Tibial nerve (tissue), 4 donors: ENCODE measurements around the gene TMEM187. TPM values are rescaled to one million over a fixed set of nuclear protein-coding genes. Genes with fewer than 3 reads are reported as not detected.

ENCODE experiments used
- DNase-seq, 2 donors: peaks; one replicate each; pipeline ENCODE4 v3.0.0-alpha.2; 2019; ENCODE audit warnings: low spot score in 2 of 2
- H3K27ac ChIP-seq, 4 donors: fragments of 200-600 bp; sonication (generic) in 3 of 4; one replicate each; pipeline ENCODE4 v1.5.1; 2017 to 2019; ENCODE audit warnings: mild to moderate bottlenecking in 1 of 4
- H3K27me3 ChIP-seq, 2 donors: fragments of 200-600 bp; sonication (generic) in 1 of 2; one replicate each; pipeline versions ENCODE4 v1.5.1 to v1.6.0; 2017 to 2019
- H3K36me3 ChIP-seq, 3 donors: fragments of 200-600 bp; sonication (generic); one replicate each; pipeline ENCODE4 v1.5.1; 2018 to 2019
- H3K4me1 ChIP-seq, 4 donors: fragments of 200-600 bp; sonication (generic) in 3 of 4; one replicate each; pipeline ENCODE4 v1.5.1; 2017 to 2019
- H3K4me3 ChIP-seq, 4 donors: fragments of 200-600 bp; sonication (generic) in 3 of 4; one replicate each; pipeline ENCODE4 v1.5.1; 2017 to 2019; ENCODE audit warnings: mild to moderate bottlenecking in 1 of 4, moderate library complexity in 1 of 4
- H3K9me3 ChIP-seq, 4 donors: fragments of 200-600 bp; sonication (generic) in 3 of 4; one replicate each; pipeline ENCODE4 v1.5.1; 2017 to 2019
- CTCF ChIP-seq, 5 experiments: fragments of 200-600 bp in 3 of 5; fragments of 450-650 bp in 2 of 5; sonication (generic) in 3 of 5; IDR thresholded peaks; one replicate each; pipeline ENCODE4 v1.5.1; 2016 to 2019; ENCODE audit warnings: antibody characterized with exemption in 5 of 5, mild to moderate bottlenecking in 3 of 5, moderate library complexity in 2 of 5
- EP300 ChIP-seq, 2 donors: sonication (generic); formaldehyde crosslinking; IDR thresholded peaks; one replicate each; pipeline ENCODE4 v1.6.1; 2017; ENCODE audit warnings: antibody characterized with exemption in 2 of 2, mild to moderate bottlenecking in 1 of 2
- POLR2A ChIP-seq, 2 donors: fragments of 450-650 bp; IDR thresholded peaks; one replicate each; pipeline ENCODE4 v1.6.1; 2017; ENCODE audit warnings: antibody characterized with exemption in 2 of 2, mild to moderate bottlenecking in 2 of 2, moderate library complexity in 2 of 2
- WGBS, 2 donors: methylation state at CpG; one replicate each; pipeline ENCODE4 v1.1.5; 2018; 5-methylcytosine and 5-hydroxymethylcytosine counted together
- total RNA-seq, 4 donors: library from RNA; depleted of rRNA; stranded (reverse); fragments of >200 nt; gene quantifications; one replicate each; pipeline ENCODE4 v1.1.0, GENCODE V29; 2016

The TMEM187 gene
- total RNA-seq: 10 to 100 TPM in 2 of 4 donors, 1 to 10 TPM in 2; 4.2 to 16.4 (median 9.6) TPM

DNA sequence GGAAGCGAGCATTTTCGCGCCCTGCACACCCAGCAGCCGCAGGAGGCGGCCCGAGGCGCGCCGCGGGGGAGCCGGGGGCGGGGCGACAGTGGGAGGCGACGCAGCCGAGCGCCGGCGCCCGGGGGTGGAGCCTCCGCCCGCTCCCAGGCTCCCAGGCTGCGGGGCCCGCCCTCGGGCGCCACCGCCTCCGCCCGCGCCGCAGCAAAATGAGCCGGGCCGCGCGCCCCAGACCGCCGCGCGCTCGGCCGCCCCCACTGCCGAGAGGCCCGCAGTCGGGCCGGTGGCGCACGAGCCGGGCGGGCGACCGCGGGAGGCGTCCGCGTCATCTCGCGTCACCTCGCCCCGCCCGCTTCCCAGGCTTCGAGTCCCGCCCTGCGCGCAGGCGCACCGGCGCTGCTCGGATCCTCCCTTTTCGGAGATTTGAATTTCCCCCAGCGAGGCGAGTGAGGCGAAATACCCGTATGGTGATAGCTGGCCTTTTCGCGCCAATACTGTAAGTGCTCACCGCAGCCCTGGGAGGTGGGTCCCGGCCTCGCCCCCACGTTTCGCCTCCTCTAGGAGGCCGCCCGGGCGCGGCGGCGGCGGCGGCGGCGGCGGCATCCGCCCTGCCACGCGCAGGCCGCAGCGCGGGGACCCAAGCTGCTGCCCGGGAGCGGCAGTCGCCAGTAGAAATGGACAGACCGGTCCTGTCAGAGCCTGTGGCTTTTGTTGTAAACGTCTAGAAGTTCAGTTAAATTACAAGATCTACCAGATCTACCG is at the start of gene TMEM187:
Gene TMEM187, plus strand, starts transcription at position 387 of the 759 bp plus-strand sequence. CDS start 9,309 bp downstream, outside the sequence.
- Histone ChIP-seq H3K27me3 (no peaks in the 10 kb centered on the region), H3K4me3 (peak within 1 kb of the TSS; percentile 64 to 95 (median 78)), H3K4me1 (peaks cover 0 to 38% (median 19%) of the 10 kb centered on the region in 4 donors), H3K27ac (peak within 1 kb of the TSS; percentile 95 to 98 (median 97)), H3K9me3 (no peaks in the 10 kb centered on the region), H3K36me3 (no peaks in the 10 kb centered on the region)
- WGBS, 2 donors: 0 to 10% methylated on average over 2 to 34 of the region's 103 CpGs
- peak; percentile 61 to 65 for DNase-seq
- TF ChIP-seq POLR2A (IDR thresholded peaks at IDR 0.05) (peak; percentile 63 to 75), EP300 (IDR thresholded peaks at IDR 0.05) (no peak), CTCF (IDR thresholded peaks at IDR 0.05) (peak in 1 of 5 experiments; percentile 29)

GRCh38 chrX:153922932-153923857 is 49.4 kb upstream of the TMEM187 start:
- TF ChIP-seq EP300 (IDR thresholded peaks at IDR 0.05): no peak
- peak; percentile 22 to 65 (median 45) for TF ChIP-seq CTCF (IDR thresholded peaks at IDR 0.05)
- Histone ChIP-seq H3K27me3 (peaks cover 0 to 22% of the 10 kb centered on the region in 2 donors), H3K36me3 (no peaks in the 10 kb centered on the region), H3K4me1 (peaks cover 0 to 62% (median 16%) of the 10 kb centered on the region in 4 donors), H3K9me3 (no peaks in the 10 kb centered on the region), H3K27ac (no peak overlapping the region), H3K4me3 (no peak overlapping the region)
- WGBS, 2 donors: 52 to 59% methylated on average over 15 to 25 of the region's 25 CpGs
- peak; percentile 57 to 74 for DNase-seq

DNA sequence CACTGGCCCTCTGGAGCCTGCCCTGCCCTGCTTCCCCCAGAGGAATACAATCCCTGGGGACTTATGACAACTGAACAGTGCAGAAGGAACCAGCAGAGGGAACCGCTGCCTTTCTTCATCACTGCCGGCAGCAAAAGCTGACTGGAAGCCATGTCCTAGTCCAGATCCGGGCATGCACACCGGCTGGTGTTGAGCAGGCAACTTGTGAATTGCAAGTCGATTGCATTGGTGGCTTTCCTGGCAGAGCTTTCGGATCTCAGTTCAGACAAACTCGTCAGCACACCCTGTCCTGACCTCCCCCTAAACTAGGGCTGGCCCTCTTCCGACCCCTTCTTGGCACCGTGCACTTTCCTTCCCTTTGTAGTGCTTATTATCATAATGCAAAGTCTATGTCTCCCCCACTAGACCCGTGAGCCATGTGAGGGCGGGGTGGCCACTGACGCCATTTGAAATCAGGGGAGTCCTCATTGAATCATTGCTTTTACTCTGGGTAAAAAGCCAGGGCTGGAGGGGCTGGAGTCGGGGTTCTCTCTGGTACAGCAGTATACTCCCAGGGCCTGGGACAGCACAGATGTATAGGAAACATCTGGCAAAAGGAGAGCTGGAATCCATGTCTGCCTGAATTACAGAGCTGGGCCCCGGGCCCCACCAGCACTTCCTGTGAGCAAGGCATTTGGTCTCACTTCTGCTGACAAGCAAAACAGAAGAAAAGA is 48.2 kb upstream of the TMEM187 start:
- WGBS, 2 donors: 11 to 39% methylated on average over 14 of the region's 14 CpGs
- DNase-seq: no peak
- H3K9me3 ChIP-seq: no peaks in the 10 kb centered on the region
- TF ChIP-seq EP300 (IDR thresholded peaks at IDR 0.05) (no peak), CTCF (IDR thresholded peaks at IDR 0.05) (peak in 4 of 5 experiments; percentile 15 to 34 (median 25)), POLR2A (IDR thresholded peaks at IDR 0.05) (no peak)
- peak overlapping the region in 2 of 4 donors; percentile 33 to 38 for H3K27ac ChIP-seq
- H3K4me1 ChIP-seq: peaks cover 0 to 71% (median 19%) of the 10 kb centered on the region in 4 donors
- peaks cover 0 to 22% of the 10 kb centered on the region in 2 donors for H3K27me3 ChIP-seq
- H3K4me3 ChIP-seq: peak overlapping the region in 2 of 4 donors; percentile 3 to 71
- H3K36me3 ChIP-seq: no peaks in the 10 kb centered on the region

- TF ChIP-seq EP300 (IDR thresholded peaks at IDR 0.05) (no peak), CTCF (IDR thresholded peaks at IDR 0.05) (no peak), POLR2A (IDR thresholded peaks at IDR 0.05) (no peak)
- 58 to 69% methylated on average over 2 to 4 of the region's 4 CpGs for WGBS, 2 donors
- peaks cover 0 to 5% (median 0%) of the 10 kb centered on the region in 3 donors for H3K36me3 ChIP-seq
- no peaks in the 10 kb centered on the region for H3K9me3 ChIP-seq
- H3K4me3 ChIP-seq: peak overlapping the region in 3 of 4 donors; percentile 1 to 71 (median 39)
- H3K4me1 ChIP-seq: peaks cover 0 to 73% (median 19%) of the 10 kb centered on the region in 4 donors
- no peak for DNase-seq
- H3K27ac ChIP-seq: peak overlapping the region in 3 of 4 donors; percentile 63 to 94 (median 94)
- H3K27me3 ChIP-seq: peaks cover 0 to 22% of the 10 kb centered on the region in 2 donors
Measured at GRCh38 chrX:153925387-153925738, 47.2 kb upstream of the TMEM187 start.
